DND-41 (cell line): ENCODE measurements around the gene PTPRN2.

Experiments used
- CTCF ChIP-seq: IDR thresholded peaks from 2 replicates; pipeline ENCODE4 v1.5.1; 2012; ENCODE audit warnings: borderline replicate concordance, low read length, moderate library complexity, mild to moderate bottlenecking; ENCODE audit not compliant: poor library complexity, severe bottlenecking; ENCODE audit errors: extremely low read depth
- EZH2 ChIP-seq: IDR thresholded peaks from 3 replicates; pipeline ENCODE4 v1.6.1; 2012; ENCODE audit warnings: borderline replicate concordance, low read depth, mild to moderate bottlenecking, moderate library complexity, low read length, inconsistent platforms; ENCODE audit not compliant: severe bottlenecking

- TF ChIP-seq CTCF, result no peak
- TF ChIP-seq EZH2, result no peak
Observed at GRCh38 chr7:158606671-158607424, 19.2 kb upstream of the PTPRN2 start.
